GM20000 (cell line): Measurements from ENCODE around the gene HYAL3.
A peak's percentile ranks its signal among the peaks of the same experiment; 100 is the strongest.

Experiments used
- DNase-seq: peaks from one replicate; pipeline ENCODE4 v3.0.0; 2012; ENCODE audit warnings: low spot score
- CTCF ChIP-seq: IDR thresholded peaks from 2 replicates; pipeline ENCODE4 v1.5.1; 2012; ENCODE audit warnings: mild to moderate bottlenecking, control low read depth; ENCODE audit errors: extremely low read depth, missing control alignments

HYAL3 gene

GRCh38 chr3:50298836-50299637, at the start of gene HYAL3, which contains the start of gene NAA80:
HYAL3 (minus strand) TSS chr3:50299405; CDS start chr3:50295602, 3,803 bp downstream.
NAA80 (minus strand) TSS chr3:50299405; CDS start chr3:50297463, 1,942 bp downstream.
- peak; percentile 98 for DNase-seq
- TF ChIP-seq CTCF, result no peak

- DNase-seq, result peak; percentile 68
- peak; percentile 39 for TF ChIP-seq CTCF
These were observed 48.1 kb upstream of the HYAL3 start for GRCh38 chr3:50347187-50347813.

DNA sequence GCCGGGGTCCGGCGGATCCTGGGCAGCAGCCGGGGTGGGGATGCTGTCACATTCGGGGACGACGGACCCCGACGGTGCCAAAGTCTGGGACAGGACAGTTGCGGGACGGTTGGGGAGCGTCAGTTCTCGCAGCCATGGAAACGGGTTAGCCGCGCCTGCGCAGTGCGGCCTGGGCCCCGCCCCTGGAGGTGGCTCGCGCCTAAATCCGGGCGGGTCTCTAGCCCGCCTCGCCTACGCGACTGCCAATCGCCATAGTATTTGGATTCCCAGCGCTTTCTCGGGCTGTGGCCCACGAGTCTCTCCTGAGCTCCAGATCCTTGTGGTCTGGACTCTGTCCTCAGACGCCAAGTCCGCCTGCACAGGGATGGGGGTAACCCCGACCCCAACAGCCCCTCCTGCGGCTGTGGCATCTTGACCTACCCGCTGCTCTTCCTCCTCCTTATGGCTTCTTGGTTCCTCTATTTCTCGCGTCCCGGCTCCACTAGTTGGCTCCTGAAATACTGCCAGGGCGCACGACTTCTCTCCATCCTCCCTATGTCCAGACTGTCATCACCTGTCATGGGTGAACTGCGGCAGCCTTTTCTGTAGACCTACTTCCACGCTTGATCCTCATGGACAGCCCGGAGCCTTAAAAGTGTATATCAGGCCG, 46.5 kb upstream of the HYAL3 start, which contains the start of gene ZMYND10:
TSS of gene ZMYND10 (minus strand) at position 147 of the 649 bp plus-strand sequence. CDS start 153 bp downstream, outside the sequence.
- DNase-seq, result peak; percentile 85

DNA sequence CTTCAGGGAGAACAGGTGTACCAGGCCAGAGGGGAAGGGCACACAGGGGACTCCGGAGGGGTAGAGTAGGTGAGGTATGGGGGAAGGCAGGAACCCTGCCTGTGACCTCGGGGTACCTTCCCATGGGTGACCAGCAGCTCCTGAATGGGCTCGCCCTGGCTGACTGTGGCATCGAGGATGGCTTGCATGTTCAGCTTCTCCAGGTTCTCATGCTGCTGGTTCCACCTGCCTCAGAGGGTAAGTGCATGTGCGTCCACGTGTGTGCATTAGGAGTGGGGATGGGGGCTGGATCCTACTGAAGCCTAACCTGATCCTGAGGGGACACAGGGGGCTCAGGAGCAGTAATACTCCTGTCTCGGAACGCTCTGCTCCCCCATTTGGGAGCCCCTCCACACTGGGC, 45.8 kb upstream of the HYAL3 start:
- no peak for TF ChIP-seq CTCF
- DNase-seq, result no peak

More for the DNA sequence above, 46.5 kb upstream of the HYAL3 start, which contains the start of gene ZMYND10:
- no peak for TF ChIP-seq CTCF

DNA sequence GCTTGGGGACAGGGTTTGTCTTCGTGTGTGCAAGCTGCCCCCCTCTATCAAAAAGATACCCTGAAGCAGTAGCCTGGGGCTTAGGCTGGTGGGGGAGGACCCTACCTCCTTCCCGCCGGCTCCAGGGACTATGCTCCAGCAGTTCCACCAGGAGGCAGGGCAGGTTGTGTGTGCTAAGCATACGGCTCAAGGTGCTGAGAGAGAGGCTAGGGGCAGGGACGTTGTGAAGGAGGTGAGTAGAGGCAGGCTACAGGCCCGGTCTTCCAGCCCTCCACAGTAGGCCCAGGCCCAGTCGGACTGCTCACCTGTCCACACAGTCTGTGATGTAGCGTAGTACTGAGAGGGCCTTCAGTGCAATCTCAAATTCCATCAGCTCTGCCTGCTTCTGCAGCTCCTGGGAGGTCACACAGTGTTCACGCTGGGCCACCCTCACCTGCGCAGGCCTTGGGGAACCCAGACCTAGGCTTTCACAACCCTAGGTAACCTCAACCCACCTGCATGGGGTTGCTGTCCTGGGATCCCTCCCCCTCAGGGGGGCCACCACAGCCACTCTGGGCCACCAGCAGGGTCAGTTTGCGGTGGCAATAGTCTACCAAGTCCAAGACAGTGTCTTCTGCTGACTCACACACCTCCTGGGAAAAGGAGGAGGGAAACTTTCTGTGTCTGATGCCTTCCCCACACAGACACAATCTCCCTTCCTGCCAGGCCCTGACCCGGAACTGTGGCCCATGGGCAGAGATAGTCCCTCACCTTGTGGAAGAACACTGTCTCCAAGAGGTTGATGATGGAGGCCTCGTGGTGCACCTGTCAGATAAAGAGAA, 43.8 kb upstream of the HYAL3 start:
- DNase-seq, result no peak
- TF ChIP-seq CTCF, result no peak

DNA sequence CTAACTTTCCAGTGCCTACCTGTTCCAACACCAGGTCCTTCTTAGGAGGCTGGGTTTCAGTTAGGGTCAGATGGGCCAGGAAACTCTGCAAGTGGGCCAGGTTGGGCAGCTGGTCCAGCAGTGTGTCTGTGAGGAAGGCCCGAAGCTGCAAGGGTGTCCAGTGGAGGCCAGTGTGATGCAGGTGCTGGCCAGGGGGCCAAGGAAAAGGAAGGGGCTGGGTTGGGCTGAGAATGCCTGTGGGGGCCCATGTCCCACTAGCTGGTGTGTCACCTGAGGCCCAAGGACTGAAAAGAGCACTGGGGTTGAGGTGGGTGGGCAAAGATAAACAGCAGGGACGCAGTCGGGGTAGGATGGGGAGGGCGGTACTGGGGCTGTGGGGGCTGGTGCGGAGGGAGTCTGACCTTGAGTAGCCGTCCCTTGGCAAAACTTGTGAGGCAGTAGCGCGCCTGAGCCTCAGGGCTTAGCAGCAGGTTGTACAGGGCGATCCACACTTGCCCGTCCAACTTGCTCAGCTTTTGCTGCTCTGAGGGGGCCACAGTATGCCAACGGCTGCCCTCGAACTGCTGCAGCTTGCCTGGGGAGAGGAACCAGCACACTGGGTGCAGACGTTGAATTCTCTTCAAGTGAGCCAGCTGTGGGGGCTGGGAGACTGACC, 42.9 kb upstream of the HYAL3 start:
- no peak for DNase-seq
- no peak for TF ChIP-seq CTCF
